H9 (cell line): Measurements from ENCODE around the gene GJB2. TPM values are rescaled to one million over a fixed set of nuclear protein-coding genes. Genes with fewer than 3 reads are reported as not detected.

ENCODE experiments used
- DNase-seq: peaks from one replicate; pipeline ENCODE4 v3.0.0-alpha.2; 2017
- H2AFZ ChIP-seq: one replicate; pipeline ENCODE4 v1.6.1; 2013; ENCODE audit warnings: mild to moderate bottlenecking, low read length, control low read depth, moderate library complexity
- H2AK5ac ChIP-seq: 2 replicates; pipeline ENCODE4 v1.6.1; 2013; ENCODE audit warnings: low read length, control low read depth, mixed read lengths; ENCODE audit not compliant: insufficient read length
- H2BK120ac ChIP-seq: one replicate; pipeline ENCODE4 v1.6.1; 2013; ENCODE audit warnings: low read depth, mild to moderate bottlenecking, low read length, control low read depth, inconsistent platforms; ENCODE audit not compliant: poor library complexity, severe bottlenecking
- H2BK12ac ChIP-seq: 2 replicates; pipeline ENCODE4 v1.6.1; 2013; ENCODE audit warnings: low read length, control low read depth, mixed read lengths, low read depth; ENCODE audit not compliant: insufficient read length
- H2BK15ac ChIP-seq: 2 replicates; pipeline ENCODE4 v1.6.1; 2013; ENCODE audit warnings: low read depth, low read length, control low read depth
- H2BK20ac ChIP-seq: one replicate; pipeline ENCODE4 v1.6.1; 2013; ENCODE audit warnings: low read depth, mild to moderate bottlenecking, low read length, control low read depth, inconsistent platforms; ENCODE audit not compliant: poor library complexity, severe bottlenecking
- H2BK5ac ChIP-seq: 2 replicates; pipeline ENCODE4 v1.6.1; 2013; ENCODE audit warnings: low read length, control low read depth, mixed read lengths; ENCODE audit not compliant: insufficient read length
- H3K14ac ChIP-seq: 2 replicates; pipeline ENCODE4 v1.6.1; 2013; ENCODE audit warnings: low read length, control low read depth; ENCODE audit not compliant: insufficient read depth
- H3K18ac ChIP-seq: 2 replicates; pipeline ENCODE4 v1.6.1; 2013; ENCODE audit warnings: low read depth, mild to moderate bottlenecking, mixed read lengths, low read length, control low read depth; ENCODE audit not compliant: insufficient read length
- H3K23ac ChIP-seq: 2 replicates; pipeline ENCODE4 v1.6.1; 2013; ENCODE audit warnings: low read length, control low read depth, mixed read lengths, low read depth; ENCODE audit not compliant: insufficient read length
- H3K23me2 ChIP-seq: 2 replicates; pipeline ENCODE4 v1.6.1; 2013; ENCODE audit warnings: low read depth, mild to moderate bottlenecking, mixed read lengths, low read length, control low read depth; ENCODE audit not compliant: insufficient read length, poor library complexity, severe bottlenecking
- H3K27ac ChIP-seq: 2 replicates; pipeline ENCODE4 v1.5.1; 2013; ENCODE audit warnings: low read length, control low read depth, mixed read lengths, low read depth; ENCODE audit not compliant: insufficient read length
- H3K27me3 ChIP-seq: 2 replicates; pipeline ENCODE4 v1.6.1; 2013; ENCODE audit warnings: low read length, control low read depth, inconsistent platforms; ENCODE audit not compliant: insufficient read depth
- H3K4ac ChIP-seq: 2 replicates; pipeline ENCODE4 v1.6.1; 2013; ENCODE audit warnings: low read depth, mild to moderate bottlenecking, control low read depth, inconsistent platforms, low read length, moderate library complexity
- H3K4me1 ChIP-seq: 2 replicates; pipeline ENCODE4 v1.6.1; 2013; ENCODE audit warnings: low read length, control low read depth, inconsistent platforms; ENCODE audit not compliant: insufficient read depth
- H3K4me2 ChIP-seq: 2 replicates; pipeline ENCODE4 v1.6.1; 2013; ENCODE audit warnings: low read length, control low read depth, mixed read lengths; ENCODE audit not compliant: insufficient read length, insufficient read depth
- H3K56ac ChIP-seq: 2 replicates; pipeline ENCODE4 v1.6.1; 2013; ENCODE audit warnings: low read depth, mild to moderate bottlenecking, mixed read lengths, low read length, control low read depth; ENCODE audit not compliant: insufficient read length
- H3K79me1 ChIP-seq: 2 replicates; pipeline ENCODE4 v1.6.1; 2013; ENCODE audit warnings: low read depth, mild to moderate bottlenecking, moderate library complexity, low read length, control low read depth, inconsistent platforms; ENCODE audit not compliant: insufficient read depth, poor library complexity, severe bottlenecking
- H3K79me2 ChIP-seq: 2 replicates; pipeline ENCODE4 v1.6.1; 2013; ENCODE audit warnings: low read length, control low read depth, inconsistent platforms; ENCODE audit not compliant: insufficient read depth
- H3K9ac ChIP-seq: 2 replicates; pipeline ENCODE4 v1.6.1; 2013; ENCODE audit warnings: low read length, control low read depth, mixed read lengths; ENCODE audit not compliant: insufficient read length; ENCODE audit errors: extremely low read depth
- H3K9me3 ChIP-seq: one replicate; pipeline ENCODE4 v1.6.1; 2013; ENCODE audit warnings: low read depth, low read length, inconsistent platforms; ENCODE audit not compliant: control insufficient read depth
- H3T11ph ChIP-seq: one replicate; pipeline ENCODE4 v1.6.1; 2013; ENCODE audit warnings: mild to moderate bottlenecking, low read length, control low read depth, inconsistent platforms
- H4K20me1 ChIP-seq: one replicate; pipeline ENCODE4 v1.6.1; 2013; ENCODE audit not compliant: control insufficient read depth, insufficient read length, insufficient read depth
- H4K5ac ChIP-seq: 2 replicates; pipeline ENCODE4 v1.6.1; 2013; ENCODE audit warnings: low read depth, mild to moderate bottlenecking, mixed read lengths, low read length, control low read depth; ENCODE audit not compliant: insufficient read length
- H4K8ac ChIP-seq: replicated peaks from 2 replicates; pipeline ENCODE4 v1.6.1; 2013; ENCODE audit warnings: low read length, control low read depth, mixed read lengths, low read depth; ENCODE audit not compliant: insufficient read length
- H4K91ac ChIP-seq: 2 replicates; pipeline ENCODE4 v1.6.1; 2013; ENCODE audit warnings: low read depth, mild to moderate bottlenecking, moderate library complexity, mixed read lengths, low read length, control low read depth; ENCODE audit not compliant: insufficient read length
- H3K27ac Mint-ChIP-seq, 3 experiments: 2 replicates in 2 of 3; 3 replicates in 1 of 3; pipeline ENCODE4 v1.8.0; 2020 to 2021; ENCODE audit warnings: mixed read lengths in 3 of 3, mild to moderate bottlenecking in 1 of 3, moderate library complexity in 1 of 3
- H3K27me3 Mint-ChIP-seq: 2 replicates; pipeline ENCODE4 v1.8.0; 2021; ENCODE audit warnings: low read depth, mild to moderate bottlenecking, moderate library complexity, mixed read lengths
- H3K36me3 Mint-ChIP-seq, 3 experiments: 2 replicates in 2 of 3; 3 replicates in 1 of 3; pipeline ENCODE4 v1.8.0; 2020 to 2021; ENCODE audit warnings: low read depth in 3 of 3, mixed read lengths in 3 of 3; ENCODE audit not compliant: insufficient read depth in 1 of 3
- H3K4me1 Mint-ChIP-seq, 2 experiments: 2 replicates each; pipeline ENCODE4 v1.8.0; 2020; ENCODE audit warnings: mixed read lengths in 2 of 2
- H3K4me3 Mint-ChIP-seq, 2 experiments: 2 replicates in 1 of 2; 3 replicates in 1 of 2; pipeline ENCODE4 v1.8.0; 2020 to 2021; ENCODE audit warnings: mild to moderate bottlenecking in 2 of 2, mixed read lengths in 2 of 2, moderate library complexity in 1 of 2
- H3K9me3 Mint-ChIP-seq, 2 experiments: 2 replicates in 1 of 2; 3 replicates in 1 of 2; pipeline ENCODE4 v1.8.0; 2020; ENCODE audit warnings: mild to moderate bottlenecking in 2 of 2, mixed read lengths in 2 of 2, moderate library complexity in 1 of 2
- WGBS: extraction: QIAGEN DNeasy Blood & Tissue Kit; methylation state at CpG from one replicate; pipeline ENCODE4 v1.1.7; 2013; ENCODE audit warnings: missing lambda C conversion rate, low lambda C conversion rate, mixed read lengths; ENCODE audit not compliant: insufficient read length; ENCODE audit errors: extremely low coverage; 5-methylcytosine and 5-hydroxymethylcytosine counted together
- total RNA-seq: library from RNA; stranded (reverse); gene quantifications from 2 replicates; pipeline ENCODE4 v1.2.1, GENCODE V29; 2021
- TF ChIP-seq, protein P1 (sequence below): fragments of 200-600 bp; sonication (generic); conservative IDR thresholded peaks from 3 replicates; pipeline ENCODE4 v1.8.0; 2021; ENCODE audit warnings: antibody characterized with exemption, mild to moderate bottlenecking

Gene GJB2
- total RNA-seq, 1 experiment from 2014 or later = 0.28 TPM

GRCh38 chr13:20206065-20206697 is 13.4 kb upstream of the GJB2 start:
- no peak overlapping the region for H3K4me3 Mint-ChIP-seq
- Histone ChIP-seq H4K8ac (no peak overlapping the region), H3K79me1 (no peaks in the 10 kb centered on the region), H3K18ac (no peak overlapping the region), H3K4ac (no peak overlapping the region), H3K79me2 (no peaks in the 10 kb centered on the region), H2BK12ac (no peak overlapping the region), H3K4me2 (no peak overlapping the region), H4K20me1 (peaks cover 6% of the 10 kb centered on the region), H4K5ac (no peak overlapping the region), H3K56ac (no peak overlapping the region), H2BK5ac (no peak overlapping the region), H2BK15ac (no peak overlapping the region), H3K14ac (no peak overlapping the region), H3K23me2 (no peaks in the 10 kb centered on the region), H3K9me3 (no peaks in the 10 kb centered on the region), H3K4me1 (no peaks in the 10 kb centered on the region), H3K27ac (no peak overlapping the region), H3K27me3 (no peaks in the 10 kb centered on the region), H2AFZ (no peak overlapping the region), H2BK120ac (no peak overlapping the region), H3K9ac (no peak overlapping the region), H4K91ac (no peak overlapping the region), H2AK5ac (no peak overlapping the region), H2BK20ac (no peak overlapping the region), H3K23ac (no peak overlapping the region), H3T11ph (no peak overlapping the region)
- H3K27ac Mint-ChIP-seq = no peak overlapping the region; a peak in 1 of 7 replicates
- TF ChIP-seq, protein P1, sequence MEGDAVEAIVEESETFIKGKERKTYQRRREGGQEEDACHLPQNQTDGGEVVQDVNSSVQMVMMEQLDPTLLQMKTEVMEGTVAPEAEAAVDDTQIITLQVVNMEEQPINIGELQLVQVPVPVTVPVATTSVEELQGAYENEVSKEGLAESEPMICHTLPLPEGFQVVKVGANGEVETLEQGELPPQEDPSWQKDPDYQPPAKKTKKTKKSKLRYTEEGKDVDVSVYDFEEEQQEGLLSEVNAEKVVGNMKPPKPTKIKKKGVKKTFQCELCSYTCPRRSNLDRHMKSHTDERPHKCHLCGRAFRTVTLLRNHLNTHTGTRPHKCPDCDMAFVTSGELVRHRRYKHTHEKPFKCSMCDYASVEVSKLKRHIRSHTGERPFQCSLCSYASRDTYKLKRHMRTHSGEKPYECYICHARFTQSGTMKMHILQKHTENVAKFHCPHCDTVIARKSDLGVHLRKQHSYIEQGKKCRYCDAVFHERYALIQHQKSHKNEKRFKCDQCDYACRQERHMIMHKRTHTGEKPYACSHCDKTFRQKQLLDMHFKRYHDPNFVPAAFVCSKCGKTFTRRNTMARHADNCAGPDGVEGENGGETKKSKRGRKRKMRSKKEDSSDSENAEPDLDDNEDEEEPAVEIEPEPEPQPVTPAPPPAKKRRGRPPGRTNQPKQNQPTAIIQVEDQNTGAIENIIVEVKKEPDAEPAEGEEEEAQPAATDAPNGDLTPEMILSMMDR = 0 out of 3 replicates have a peak, but pooled peaks have one; percentile 22
- no peak for DNase-seq
- peaks cover 0 to 9% of the 10 kb centered on the region in 2 experiments; a peak in 4 of 5 replicates for H3K9me3 Mint-ChIP-seq
- H3K36me3 Mint-ChIP-seq = peaks cover 1 to 5% (median 3%) of the 10 kb centered on the region in 3 experiments; a peak in 3 of 7 replicates
- peaks cover 3% of the 10 kb centered on the region; the same call in 1 of the 2 replicates for H3K27me3 Mint-ChIP-seq
- H3K4me1 Mint-ChIP-seq = no peaks in the 10 kb centered on the region; a peak in 1 of 4 replicates
- WGBS = no CpG with 5 or more reads among the region's 11 CpGs
